ENCODE data around the gene GNPNAT1. TPM values are rescaled to one million over a fixed set of nuclear protein-coding genes. Genes with fewer than 3 reads are reported as not detected.
"Not testable (repeated sequence)": the region's sequence is repeated elsewhere in the genome, so short reads cannot be mapped to it uniquely, and the experiment has no call there.

GNPNAT1 gene
- total RNA-seq, 2 donors from 2014 or later: 29.5 to 34.5 TPM

- DNase-seq: no peak
- ATAC-seq: no peak
- intact Hi-C loops (cut with DNase I, micrococcal nuclease): no loop called here
These were observed 1.7 kb upstream of the GNPNAT1 start for GRCh38 chr14:52793061-52793460.

GRCh38 chr14:52792097-52792415, 649 bp upstream of the GNPNAT1 start:
- DNase-seq: no peak
- intact Hi-C loops (cut with DNase I, micrococcal nuclease): no loop called here
- no peak for ATAC-seq

- DNase-seq: no peak
These were observed 618 bp downstream of the GNPNAT1 start for GRCh38 chr14:52790756-52791222.

GRCh38 chr14:52790011-52790755, 1.2 kb downstream of the GNPNAT1 start:
- ATAC-seq (peak; percentile 17), DNase-seq (peak in 1 of 2 donors; percentile 54)

More at GRCh38 chr14:52790756-52791222, 618 bp downstream of the GNPNAT1 start:
- no peak for ATAC-seq
- intact Hi-C loops (cut with DNase I, micrococcal nuclease): no loop called here

GRCh38 chr14:52789118-52789517, 2.3 kb downstream of the GNPNAT1 start:
- no peak for ATAC-seq
- intact Hi-C loops (cut with DNase I, micrococcal nuclease): no loop called here
- no peak for DNase-seq

More at GRCh38 chr14:52790011-52790755, 1.2 kb downstream of the GNPNAT1 start:
- intact Hi-C loops (cut with DNase I, micrococcal nuclease): no loop called here

- DNase-seq (no peak), ATAC-seq (no peak)
- intact Hi-C loops (cut with DNase I, micrococcal nuclease): no loop called here
These were observed 4.5 kb downstream of the GNPNAT1 start for GRCh38 chr14:52786887-52787286.

- ATAC-seq (no peak), DNase-seq (no peak)
- intact Hi-C loops (cut with DNase I, micrococcal nuclease): no loop called here
These were observed 8.2 kb downstream of the GNPNAT1 start for GRCh38 chr14:52783206-52783605.

GRCh38 chr14:52781629-52782028, 9.8 kb downstream of the GNPNAT1 start:
- ATAC-seq (no peak), DNase-seq (no peak)
- intact Hi-C loops (cut with DNase I, micrococcal nuclease): no loop called here

- DNase-seq (no peak), ATAC-seq (no peak)
- intact Hi-C loops (cut with DNase I, micrococcal nuclease): no loop called here
These were observed 10.5 kb downstream of the GNPNAT1 start for GRCh38 chr14:52780893-52781292.

- DNase-seq (no peak), ATAC-seq (no peak)
- intact Hi-C loops (cut with DNase I, micrococcal nuclease): no loop called here
These were observed 12.7 kb downstream of the GNPNAT1 start for GRCh38 chr14:52778702-52779101.

GRCh38 chr14:52776816-52777215, 14.6 kb downstream of the GNPNAT1 start:
- DNase-seq (no peak), ATAC-seq (no peak)
- intact Hi-C loops (cut with DNase I, micrococcal nuclease): no loop called here

- no peak for DNase-seq
- intact Hi-C loops (cut with DNase I, micrococcal nuclease): no loop called here
- ATAC-seq: no peak
These were observed 21.5 kb downstream of the GNPNAT1 start for GRCh38 chr14:52769887-52770286.

- ATAC-seq (no peak), DNase-seq (no peak)
- intact Hi-C loops (cut with DNase I, micrococcal nuclease): no loop called here
These were observed 24.2 kb downstream of the GNPNAT1 start for GRCh38 chr14:52767058-52767833.

- ATAC-seq; DNase-seq; intact Hi-C loops (cut with DNase I, micrococcal nuclease): not testable (repeated sequence)
These were observed 28.5 kb downstream of the GNPNAT1 start for GRCh38 chr14:52762923-52763322.

GRCh38 chr14:52759145-52759544, 32.3 kb downstream of the GNPNAT1 start:
- intact Hi-C loops (cut with DNase I, micrococcal nuclease): no loop called here
- no peak for DNase-seq
- ATAC-seq: no peak

GRCh38 chr14:52755607-52756316, 35.6 kb downstream of the GNPNAT1 start:
- intact Hi-C loops (cut with DNase I, micrococcal nuclease): no loop called here
- DNase-seq: no peak
- peak; percentile 82 for ATAC-seq

- DNase-seq (no peak), ATAC-seq (no peak)
- intact Hi-C loops (cut with DNase I, micrococcal nuclease): no loop called here
These were observed 42.6 kb downstream of the GNPNAT1 start for GRCh38 chr14:52748647-52749292.

GRCh38 chr14:52741865-52742264, 49.5 kb downstream of the GNPNAT1 start:
- intact Hi-C loops (cut with DNase I, micrococcal nuclease): no loop called here
- no peak for DNase-seq
- no peak for ATAC-seq

- intact Hi-C loops (cut with DNase I, micrococcal nuclease): no loop called here
- DNase-seq (no peak), ATAC-seq (no peak)
These were observed 50.7 kb downstream of the GNPNAT1 start for GRCh38 chr14:52740751-52741150.
